NCI-H460 (cell line): ENCODE results near the gene PRR13. TPM values are rescaled to one million over a fixed set of nuclear protein-coding genes. Genes with fewer than 3 reads are reported as not detected.

Experiments used
- DNase-seq: peaks from one replicate; pipeline ENCODE4 v3.0.0-alpha.2; 2016; ENCODE audit warnings: low read depth; ENCODE audit errors: extremely low read depth
- total RNA-seq: library from RNA; depleted of rRNA; stranded (reverse); fragments of >200 nt; shearing (Covaris generic); gene quantifications from 2 replicates; pipeline ENCODE4 v1.2.3, GENCODE V29; 2014; rRNA removed

Gene PRR13
- total RNA-seq, 1 experiment from 2014 or later = 129 TPM

GRCh38 chr12:53489242-53489864, 47.8 kb downstream of the PRR13 start:
- DNase-seq = no peak

DNA sequence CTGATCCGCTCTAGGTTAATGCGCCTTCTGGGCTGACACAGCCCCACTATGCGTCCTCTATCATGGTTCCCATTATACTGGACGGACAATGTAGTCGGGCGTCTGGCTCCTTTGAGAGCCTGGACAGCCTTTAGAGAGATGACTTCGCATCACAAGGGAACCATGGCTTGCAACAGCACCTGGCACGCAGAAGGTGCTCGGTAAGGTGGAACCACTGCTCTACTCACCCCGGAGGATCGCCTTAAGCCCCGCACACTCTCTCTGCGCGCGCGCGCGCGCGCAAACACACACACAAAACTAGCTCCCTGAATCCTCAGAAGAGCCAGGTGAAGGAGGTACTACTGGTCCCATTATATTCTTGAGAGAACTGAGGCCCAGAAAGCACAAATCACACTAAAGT, 50.7 kb downstream of the PRR13 start:
- DNase-seq = no peak

DNA sequence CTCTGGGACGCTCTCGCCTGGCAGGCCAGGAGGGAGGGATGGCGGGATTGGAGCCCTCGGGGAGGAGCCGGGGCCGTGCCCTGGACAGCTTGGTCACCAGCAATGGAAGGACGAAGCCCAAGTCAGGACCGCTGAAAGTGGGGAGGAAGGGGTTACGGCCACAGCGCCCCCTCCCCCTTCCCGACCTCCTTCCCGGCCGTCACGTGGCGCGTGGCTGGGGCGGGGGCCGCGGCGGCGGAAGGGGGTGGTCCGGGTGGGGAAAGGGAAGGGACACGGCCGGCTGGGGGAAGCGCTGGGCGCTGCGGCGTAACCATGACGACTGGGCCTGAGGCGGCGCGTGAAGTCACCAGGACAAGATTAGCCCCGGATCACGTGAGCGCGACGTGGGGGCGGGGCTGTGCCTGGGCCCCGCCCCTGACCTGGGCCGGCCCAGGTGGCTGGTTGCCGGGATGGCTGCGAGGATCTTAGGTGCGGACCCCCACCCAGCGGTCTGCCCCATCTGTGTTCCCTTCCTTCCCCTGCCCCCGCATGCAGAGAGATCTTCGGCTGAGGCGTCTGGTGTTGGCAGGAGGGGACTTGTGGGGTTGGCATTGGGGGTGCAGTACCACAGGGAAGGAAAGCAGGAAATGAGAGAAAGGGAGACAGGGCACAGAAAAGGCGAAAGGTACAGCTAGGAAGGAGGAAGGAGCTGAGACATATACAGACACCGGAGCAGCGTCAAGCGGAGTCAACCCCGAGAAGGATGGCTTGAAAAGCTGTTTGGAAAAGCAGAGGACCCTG, 51.5 kb downstream of the PRR13 start:
- DNase-seq = peak; percentile 76

GRCh38 chr12:53493610-53494391, 52.3 kb downstream of the PRR13 start:
- DNase-seq = no peak

Other genes with a start within 250 kb of the PRR13 start
- gene ITGB7, start 234.5 kb upstream of the PRR13 start, total RNA-seq = not detected in 2 replicates
- 8.5 and 12.0 TPM in 2 replicates for gene RARG, start 209.5 kb upstream of the PRR13 start, total RNA-seq
- 12.3 and 15.7 TPM in 2 replicates for gene ESPL1, start 173.4 kb upstream of the PRR13 start, total RNA-seq
- 346 and 357 TPM in 2 replicates for gene PFDN5, start 146.2 kb upstream of the PRR13 start, total RNA-seq
- 112 and 124 TPM in 2 replicates for gene MYG1, start 142.0 kb upstream of the PRR13 start, total RNA-seq
- gene AAAS, start 120.1 kb upstream of the PRR13 start, total RNA-seq = 92.3 and 98.9 TPM in 2 replicates
- gene SP7, start 105.4 kb upstream of the PRR13 start, total RNA-seq = not detected in 2 replicates
- gene SP1, start 61.6 kb upstream of the PRR13 start, total RNA-seq = 49.4 and 51.7 TPM in 2 replicates
- gene AMHR2, start 17.9 kb upstream of the PRR13 start, total RNA-seq = 0.15 TPM in 1 of 2 replicates, not detected in the other
- 215 and 326 TPM in 2 replicates for gene PCBP2, start 10.4 kb downstream of the PRR13 start, total RNA-seq
- gene MAP3K12, start 57.7 kb downstream of the PRR13 start, total RNA-seq = 4.5 and 6.3 TPM in 2 replicates
- gene TARBP2, start 59.5 kb downstream of the PRR13 start, total RNA-seq = 33.9 and 34.6 TPM in 2 replicates
- 1.0 TPM in 1 of 2 replicates, not detected in the other for gene NPFF, start 65.8 kb downstream of the PRR13 start, total RNA-seq
- gene ATF7, start 184.6 kb downstream of the PRR13 start, total RNA-seq = 24.9 and 31.6 TPM in 2 replicates
- gene ATP5MC2, start 234.3 kb downstream of the PRR13 start, total RNA-seq = 642 and 707 TPM in 2 replicates